ENCODE results near the gene EFNA4.

EFNA4 gene

DNA sequence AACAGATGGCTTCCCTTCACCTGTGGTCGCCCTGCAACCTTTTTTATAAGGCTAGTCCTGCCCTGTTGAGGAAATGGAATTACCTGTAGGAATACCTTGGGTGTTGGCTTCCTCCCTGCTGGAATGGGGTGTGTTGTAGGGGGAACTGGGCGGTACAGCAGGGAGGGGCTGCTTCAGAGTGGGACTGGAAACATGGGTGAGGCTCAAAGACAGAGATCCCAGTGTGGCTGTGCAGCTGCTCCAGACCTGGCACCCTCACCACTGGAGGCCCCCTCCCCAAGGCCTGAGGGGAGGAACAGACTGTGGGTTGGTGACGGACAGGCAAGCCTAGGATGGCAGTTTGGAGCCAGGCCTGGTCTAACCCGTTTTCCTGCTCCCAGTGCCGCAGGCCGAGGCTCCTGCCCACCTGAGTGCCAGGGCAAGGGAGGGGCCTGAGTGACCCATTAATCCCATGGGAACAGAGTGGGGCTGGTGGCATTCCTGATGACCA, 19.6 kb downstream of the EFNA4 start:
- no peak overlapping the region for H3K4me3 ChIP-seq (ENCODE audit: low read depth, low read length)

DNA sequence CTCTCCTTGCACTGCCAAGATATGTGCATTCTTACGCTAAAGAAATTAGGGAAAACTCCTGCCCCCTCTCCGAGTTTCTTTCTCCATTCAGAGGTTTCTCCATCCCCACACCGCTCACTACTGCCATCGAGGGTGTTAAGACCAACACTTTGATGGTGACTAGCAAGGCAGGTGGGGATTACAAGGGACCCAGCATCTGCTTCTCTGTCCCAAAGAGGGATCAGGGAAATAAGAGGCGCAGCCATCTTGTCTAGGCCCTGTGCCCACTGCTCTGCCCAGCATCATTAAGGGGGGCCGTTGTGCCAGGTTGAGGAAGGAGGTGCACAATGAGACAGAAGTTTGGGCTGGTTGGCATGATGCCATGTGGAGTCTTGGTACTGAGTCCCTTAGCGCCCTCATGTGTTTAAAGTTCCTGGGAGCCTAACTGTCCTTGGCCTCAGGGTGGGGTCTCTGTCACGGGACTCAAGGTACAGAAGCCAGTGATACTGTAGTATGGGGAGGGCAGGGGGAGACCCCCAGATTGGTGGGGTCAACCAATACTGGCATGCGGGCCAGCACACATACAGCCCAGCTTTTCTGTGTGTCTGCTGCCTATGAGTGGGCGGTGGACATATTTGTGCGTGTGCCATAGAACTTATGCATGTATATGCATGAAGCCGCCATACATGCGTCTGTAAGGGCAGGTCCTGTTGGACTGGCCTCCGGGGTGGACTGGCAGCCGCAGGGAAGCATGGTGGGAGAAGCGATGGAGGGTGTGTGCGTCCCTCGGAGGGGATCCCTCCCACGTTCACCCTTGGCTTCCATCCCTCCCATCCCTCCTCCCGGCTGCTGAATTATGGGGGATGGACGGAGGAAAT, 20.6 kb downstream of the EFNA4 start:
- H3K4me3 ChIP-seq (ENCODE audit: low read depth, low read length), result peak overlapping the region; percentile 76
- DNase-seq (ENCODE audit: low read depth), result no peak

More for the DNA sequence above, 19.6 kb downstream of the EFNA4 start:
- DNase-seq (ENCODE audit: low read depth), result no peak

DNA sequence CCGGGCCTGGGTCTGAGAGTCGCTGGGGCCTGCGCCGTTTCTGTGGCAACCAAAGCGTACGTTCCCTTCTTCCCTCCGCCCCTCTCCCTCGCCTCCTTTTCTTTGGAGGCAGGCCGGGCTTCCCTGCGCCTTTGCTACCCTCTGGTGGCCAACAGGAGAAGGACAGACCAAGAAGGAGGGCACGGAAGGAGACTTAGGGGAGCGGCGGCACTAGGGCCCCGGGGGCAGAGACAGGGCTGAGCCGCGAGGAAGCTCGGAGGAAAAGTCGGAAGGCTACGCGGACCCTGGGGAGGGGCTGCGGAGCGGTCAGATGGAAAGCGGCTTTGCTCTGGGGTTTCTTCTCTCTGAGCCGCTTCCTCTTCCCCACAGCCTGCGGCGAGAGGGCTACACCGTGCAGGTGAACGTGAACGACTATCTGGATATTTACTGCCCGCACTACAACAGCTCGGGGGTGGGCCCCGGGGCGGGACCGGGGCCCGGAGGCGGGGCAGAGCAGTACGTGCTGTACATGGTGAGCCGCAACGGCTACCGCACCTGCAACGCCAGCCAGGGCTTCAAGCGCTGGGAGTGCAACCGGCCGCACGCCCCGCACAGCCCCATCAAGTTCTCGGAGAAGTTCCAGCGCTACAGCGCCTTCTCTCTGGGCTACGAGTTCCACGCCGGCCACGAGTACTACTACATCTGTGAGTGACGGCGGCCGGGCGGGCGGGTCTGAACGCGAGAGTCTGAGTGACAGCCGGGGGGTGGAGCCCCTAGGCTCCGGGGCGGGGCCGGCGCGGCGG, 21.4 kb downstream of the EFNA4 start:
- peak overlapping the region; percentile 76 for H3K4me3 ChIP-seq (ENCODE audit: low read depth, low read length)
- peak; percentile 71 for DNase-seq (ENCODE audit: low read depth)

DNA sequence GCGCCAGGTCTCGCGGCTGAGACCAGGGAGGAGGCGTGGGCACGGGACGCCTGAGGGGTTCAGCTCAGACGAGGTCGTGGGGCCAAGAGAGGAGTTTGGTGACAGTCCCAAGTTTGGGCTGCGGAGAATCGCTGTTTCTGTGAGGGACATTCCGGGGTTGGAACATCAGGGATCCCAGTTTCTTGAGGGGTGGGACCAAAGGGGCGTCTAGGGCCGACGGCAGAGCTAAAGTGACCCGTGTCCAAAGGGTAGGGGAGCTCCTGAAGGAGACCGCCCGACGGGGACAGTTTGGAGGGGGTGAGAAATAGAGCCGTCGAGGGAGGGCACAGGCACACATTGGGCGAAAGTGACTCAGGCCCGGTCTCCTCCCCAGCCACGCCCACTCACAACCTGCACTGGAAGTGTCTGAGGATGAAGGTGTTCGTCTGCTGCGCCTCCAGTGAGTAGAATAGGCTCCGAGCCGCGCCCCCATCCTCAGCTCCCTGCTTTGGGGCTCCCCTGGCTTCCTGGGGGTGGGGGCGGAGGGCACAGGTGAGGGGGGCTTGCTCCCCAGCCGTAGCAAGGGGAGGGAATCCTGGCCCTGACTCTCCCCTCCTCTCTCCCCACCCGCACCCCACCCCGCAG, 22.1 kb downstream of the EFNA4 start:
- DNase-seq (ENCODE audit: low read depth), result no peak

DNA sequence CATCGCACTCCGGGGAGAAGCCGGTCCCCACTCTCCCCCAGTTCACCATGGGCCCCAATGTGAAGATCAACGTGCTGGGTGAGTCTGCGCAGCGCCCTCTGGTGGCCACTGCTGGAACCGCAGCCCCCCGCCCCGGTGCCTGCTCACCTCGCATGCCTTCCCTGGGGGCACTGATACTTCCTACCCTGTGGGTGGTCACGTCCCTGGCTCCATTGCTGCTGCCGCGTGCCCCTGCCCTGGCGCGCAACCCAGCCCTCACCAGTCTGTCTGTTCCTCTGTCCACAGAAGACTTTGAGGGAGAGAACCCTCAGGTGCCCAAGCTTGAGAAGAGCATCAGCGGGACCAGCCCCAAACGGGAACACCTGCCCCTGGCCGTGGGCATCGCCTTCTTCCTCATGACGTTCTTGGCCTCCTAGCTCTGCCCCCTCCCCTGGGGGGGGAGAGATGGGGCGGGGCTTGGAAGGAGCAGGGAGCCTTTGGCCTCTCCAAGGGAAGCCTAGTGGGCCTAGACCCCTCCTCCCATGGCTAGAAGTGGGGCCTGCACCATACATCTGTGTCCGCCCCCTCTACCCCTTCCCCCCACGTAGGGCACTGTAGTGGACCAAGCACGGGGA, 22.7 kb downstream of the EFNA4 start:
- H3K4me3 ChIP-seq (ENCODE audit: low read depth, low read length), result peak overlapping the region; percentile 76
- no peak for DNase-seq (ENCODE audit: low read depth)

More for the DNA sequence above, 22.1 kb downstream of the EFNA4 start:
- H3K4me3 ChIP-seq (ENCODE audit: low read depth, low read length), result peak overlapping the region; percentile 76

DNA sequence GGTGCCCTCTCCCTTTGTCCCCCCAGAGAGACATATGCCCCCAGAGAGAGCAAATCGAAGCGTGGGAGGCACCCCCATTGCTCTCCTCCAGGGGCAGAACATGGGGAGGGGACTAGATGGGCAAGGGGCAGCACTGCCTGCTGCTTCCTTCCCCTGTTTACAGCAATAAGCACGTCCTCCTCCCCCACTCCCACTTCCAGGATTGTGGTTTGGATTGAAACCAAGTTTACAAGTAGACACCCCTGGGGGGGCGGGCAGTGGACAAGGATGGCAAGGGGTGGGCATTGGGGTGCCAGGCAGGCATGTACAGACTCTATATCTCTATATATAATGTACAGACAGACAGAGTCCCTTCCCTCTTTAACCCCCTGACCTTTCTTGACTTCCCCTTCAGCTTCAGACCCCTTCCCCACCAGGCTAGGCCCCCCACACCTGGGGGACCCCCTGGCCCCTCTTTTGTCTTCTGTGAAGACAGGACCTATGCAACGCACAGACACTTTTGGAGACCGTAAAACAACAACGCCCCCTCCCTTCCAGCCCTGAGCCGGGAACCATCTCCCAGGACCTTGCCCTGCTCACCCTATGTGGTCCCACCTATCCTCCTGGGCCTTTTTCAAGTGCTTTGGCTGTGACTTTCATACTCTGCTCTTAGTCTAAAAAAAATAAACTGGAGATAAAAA, 23.5 kb downstream of the EFNA4 start:
- DNase-seq (ENCODE audit: low read depth), result no peak
- H3K4me3 ChIP-seq (ENCODE audit: low read depth, low read length), result no peak overlapping the region

DNA sequence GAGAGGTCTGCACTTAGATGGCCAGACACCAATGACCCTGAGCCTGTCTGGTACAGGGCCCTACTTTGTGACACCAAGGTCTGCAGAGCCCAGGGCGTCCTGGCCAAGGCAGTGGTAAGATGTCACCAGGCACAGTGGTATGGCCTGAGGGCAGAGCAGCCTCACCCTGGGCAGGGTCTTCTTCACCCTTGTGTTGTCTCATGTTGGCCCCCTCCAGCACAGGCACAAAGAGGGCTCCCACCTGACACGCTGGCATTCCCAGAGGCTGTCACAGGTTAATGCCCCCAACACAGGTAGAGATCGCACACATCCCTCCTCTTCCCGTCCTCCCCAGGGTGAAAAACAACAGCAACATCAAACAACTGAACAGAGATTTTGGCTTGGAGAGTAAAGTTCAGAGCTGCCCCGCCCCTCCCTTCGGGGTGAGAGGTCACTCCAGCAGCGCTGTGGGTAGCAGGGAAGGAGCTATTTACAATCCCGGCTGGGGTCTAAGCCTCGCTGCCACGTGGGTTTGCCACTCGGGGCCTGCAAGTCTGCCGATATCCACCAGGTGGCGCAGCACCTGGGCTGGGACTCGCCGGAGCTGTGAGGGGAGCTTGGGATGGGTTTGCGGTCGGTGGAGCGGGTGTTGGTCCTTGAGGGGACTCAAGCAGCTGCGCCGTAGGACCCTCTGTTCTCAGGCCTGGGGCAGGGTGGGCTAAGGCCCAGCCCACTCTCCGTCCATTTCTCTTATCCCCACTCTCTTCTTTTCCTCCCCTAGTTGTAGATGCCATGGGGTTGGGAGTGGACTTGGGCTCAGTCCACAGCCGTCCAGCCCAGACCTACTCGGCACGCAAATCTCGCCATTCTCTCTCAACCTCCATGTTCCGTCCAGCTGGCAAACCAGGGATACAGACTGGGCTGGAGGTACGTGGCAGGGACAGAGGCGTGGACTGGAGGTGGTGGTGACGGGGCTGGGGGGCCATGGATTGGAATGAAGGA, 27.8 kb downstream of the EFNA4 start:
- DNase-seq (ENCODE audit: low read depth), result no peak
- no peak overlapping the region for H3K4me3 ChIP-seq (ENCODE audit: low read depth, low read length)

DNA sequence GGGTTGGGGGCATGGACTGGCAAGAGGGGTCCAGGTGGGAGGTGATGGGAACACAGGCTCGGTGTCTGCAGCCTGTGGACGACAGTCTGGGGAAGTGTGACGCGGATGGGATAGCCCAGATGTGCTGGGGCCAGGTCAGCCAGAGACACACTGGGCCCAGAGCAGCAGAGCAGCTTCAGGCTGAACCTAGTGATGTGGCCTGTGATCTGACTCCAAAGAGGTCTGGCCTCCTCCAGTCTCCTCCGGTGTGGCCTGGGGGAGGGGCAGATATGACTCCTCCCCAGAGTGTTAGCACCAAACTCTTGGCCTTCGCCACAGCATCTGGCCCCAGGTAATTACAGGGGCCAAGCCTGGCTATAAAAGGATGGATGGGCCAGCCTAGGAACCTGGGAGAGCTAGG, 28.6 kb downstream of the EFNA4 start:
- no peak overlapping the region for H3K4me3 ChIP-seq (ENCODE audit: low read depth, low read length)
- DNase-seq (ENCODE audit: low read depth), result no peak

DNA sequence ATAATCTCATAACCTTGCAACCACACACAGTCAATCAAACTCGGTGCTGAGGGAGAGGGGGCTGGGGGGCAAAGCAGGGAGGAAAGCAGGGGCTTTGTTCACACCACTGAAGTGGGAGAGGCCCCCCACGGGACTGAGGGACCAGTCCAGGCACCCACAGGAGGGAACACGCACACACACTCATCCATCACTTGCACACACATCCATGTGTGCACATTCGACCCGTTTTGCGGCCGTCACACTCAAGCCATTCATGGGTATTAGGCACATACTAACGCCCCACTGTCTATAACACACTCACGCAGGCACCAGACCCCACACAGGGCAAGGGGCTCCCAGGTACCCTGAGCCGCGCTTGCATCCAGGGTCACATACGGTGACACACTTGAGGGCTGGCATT, 29.1 kb downstream of the EFNA4 start:
- DNase-seq (ENCODE audit: low read depth), result no peak
- H3K4me3 ChIP-seq (ENCODE audit: low read depth, low read length), result no peak overlapping the region

DNA sequence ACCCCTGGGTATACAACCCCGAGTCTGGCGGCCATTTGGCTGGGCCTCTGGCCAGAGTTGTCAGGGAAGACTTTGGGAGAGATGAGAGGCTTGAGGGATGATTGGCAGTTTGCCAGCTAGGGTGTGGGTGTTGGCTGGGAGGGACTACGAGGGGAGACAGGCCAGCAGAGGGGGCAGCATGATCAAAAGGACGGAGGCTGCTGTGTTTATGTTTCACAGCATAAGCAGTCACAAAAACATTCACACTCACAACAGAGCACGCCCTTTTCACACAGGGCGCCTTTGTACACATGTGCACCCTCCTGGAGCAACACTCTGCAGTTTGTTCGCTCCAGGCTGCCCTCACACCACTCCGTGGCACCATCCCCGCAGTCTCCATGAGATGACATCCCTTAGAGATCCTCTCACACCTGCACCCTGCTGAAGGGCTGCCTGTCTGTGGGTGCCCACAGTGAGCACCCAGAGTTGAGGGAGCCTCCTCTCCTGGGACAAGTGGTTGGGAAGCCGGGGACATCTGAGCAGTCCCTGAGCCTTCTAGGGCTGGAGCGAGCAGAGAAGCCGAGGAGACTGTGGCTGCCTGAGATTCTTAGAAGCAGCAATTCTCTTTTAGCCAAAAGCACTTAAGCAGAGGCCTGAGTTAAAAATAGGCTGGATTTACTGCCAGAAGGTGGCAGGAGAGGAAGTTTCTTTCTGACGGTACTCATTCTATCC, 30.5 kb downstream of the EFNA4 start:
- DNase-seq (ENCODE audit: low read depth), result no peak
- H3K4me3 ChIP-seq (ENCODE audit: low read depth, low read length), result no peak overlapping the region

DNA sequence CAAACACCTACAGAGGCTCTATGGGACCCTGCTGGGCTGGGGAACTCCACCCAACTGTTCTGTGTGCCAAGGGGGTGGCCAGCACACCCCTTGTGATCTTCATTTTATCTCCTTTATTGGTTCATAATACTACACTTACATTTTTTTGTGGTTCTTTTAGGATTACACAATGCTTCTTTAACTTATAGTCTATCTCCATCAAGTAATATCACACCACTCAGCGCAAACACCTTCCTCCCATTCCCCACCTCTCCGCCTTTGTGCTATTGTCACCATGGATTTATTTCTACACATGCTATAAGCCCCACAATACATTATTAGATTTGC, 31.0 kb downstream of the EFNA4 start:
- DNase-seq (ENCODE audit: low read depth), result no peak
- no peak overlapping the region for H3K4me3 ChIP-seq (ENCODE audit: low read depth, low read length)

DNA sequence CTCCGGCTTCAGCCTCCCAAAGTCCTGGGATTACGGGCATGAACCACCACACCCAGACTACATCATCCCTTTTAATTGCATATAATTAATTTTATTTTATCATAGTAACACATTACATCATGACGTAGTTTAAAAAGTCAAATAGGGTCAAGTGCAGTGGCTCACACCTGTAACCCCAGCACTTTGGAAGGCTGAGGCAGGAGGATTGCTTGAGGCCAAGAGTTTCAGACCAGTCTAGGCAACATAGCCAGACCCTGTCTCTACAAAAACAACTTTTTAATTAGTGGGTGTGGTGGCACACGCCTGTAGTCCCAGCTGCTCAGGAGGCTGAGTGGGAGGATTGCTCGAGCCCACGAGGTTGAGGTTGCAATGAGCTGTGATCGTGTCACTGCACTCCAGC, 35.8 kb downstream of the EFNA4 start:
- no peak for DNase-seq (ENCODE audit: low read depth)
- H3K4me3 ChIP-seq (ENCODE audit: low read depth, low read length), result no peak overlapping the region

DNA sequence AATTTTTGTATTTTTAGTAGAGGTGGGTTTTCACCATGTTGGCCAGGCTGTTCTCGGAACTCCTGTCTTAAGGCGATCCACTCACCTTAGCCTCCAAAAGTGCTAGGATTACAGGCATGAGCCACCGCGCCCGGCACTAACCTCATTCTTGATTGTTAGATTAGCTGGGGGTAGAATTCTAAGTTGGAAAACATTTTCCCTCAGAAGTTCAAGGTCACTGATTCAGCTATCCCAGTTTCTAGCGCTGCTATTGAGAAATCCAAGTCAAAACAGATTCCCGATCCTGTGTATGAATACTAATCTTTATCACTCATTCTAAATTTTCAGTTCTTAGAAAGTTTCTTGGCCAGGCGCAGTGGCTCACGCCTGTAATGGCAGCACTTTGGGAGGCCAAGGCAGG, 39.8 kb downstream of the EFNA4 start:
- DNase-seq (ENCODE audit: low read depth), result no peak
- H3K4me3 ChIP-seq (ENCODE audit: low read depth, low read length), result no peak overlapping the region

DNA sequence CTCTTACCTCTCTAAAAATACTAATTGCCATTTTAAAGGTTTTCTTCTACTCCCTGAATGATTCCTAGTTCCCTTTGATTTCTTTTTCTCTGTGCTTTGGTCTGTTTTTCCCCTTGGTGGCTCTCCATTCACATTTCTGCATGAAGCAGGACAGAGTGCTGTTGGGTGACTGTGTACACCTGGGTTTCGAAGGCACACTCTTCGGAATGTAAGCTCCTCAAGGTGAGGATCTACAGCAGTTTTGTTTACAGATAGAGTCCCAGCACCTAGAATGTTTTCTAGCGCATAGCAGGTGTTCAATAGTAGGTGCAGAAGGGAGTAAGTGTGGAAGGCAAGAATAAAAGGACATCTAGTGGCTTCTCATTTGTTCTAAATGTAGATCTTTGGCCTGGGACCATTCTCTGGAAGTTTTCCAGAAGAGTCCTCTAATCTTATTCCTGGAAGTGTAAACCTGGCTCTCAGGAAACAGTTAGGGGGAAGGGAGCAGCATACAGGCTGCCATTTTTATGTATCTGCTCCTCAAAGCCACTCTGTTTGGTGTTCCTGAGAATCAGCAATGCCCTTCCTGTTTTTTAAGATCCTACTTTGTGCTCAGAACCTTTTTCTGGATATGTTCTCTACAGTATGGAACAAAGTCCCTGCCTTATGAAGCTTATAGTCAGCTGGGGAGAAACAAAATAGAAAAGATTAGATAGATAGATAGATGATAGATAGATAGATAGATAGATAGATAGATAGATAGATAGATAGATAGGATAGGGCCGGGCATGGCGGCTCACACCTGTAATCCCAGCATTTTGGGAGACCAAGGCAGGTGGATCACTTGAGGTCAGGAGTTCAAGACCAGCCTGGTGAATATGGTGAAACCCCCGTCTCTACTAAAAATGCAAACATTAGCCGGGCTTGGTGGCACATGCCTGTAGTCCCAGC, 41.3 kb downstream of the EFNA4 start:
- no peak for DNase-seq (ENCODE audit: low read depth)
- H3K4me3 ChIP-seq (ENCODE audit: low read depth, low read length), result no peak overlapping the region

DNA sequence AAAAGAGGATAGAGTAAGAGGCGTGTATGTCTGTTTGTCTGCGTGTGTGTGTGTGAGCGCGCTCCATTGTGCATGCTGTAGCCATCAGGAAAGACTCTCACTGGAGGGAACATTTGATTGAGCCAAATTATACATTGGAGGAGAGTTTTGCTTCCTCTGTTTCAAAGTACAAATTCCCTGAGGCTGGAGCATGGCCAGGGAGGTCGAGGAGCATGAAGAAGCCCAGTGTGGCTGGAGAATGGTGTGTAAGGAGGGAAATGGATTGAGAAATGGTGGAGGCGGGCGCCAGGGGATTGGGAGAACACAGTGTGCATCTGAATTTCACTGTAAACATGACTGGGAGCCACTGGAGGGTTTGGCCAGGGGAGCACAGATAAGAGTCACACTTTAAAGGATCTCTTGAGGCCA, 42.1 kb downstream of the EFNA4 start:
- H3K4me3 ChIP-seq (ENCODE audit: low read depth, low read length), result no peak overlapping the region
- DNase-seq (ENCODE audit: low read depth), result peak; percentile 45

DNA sequence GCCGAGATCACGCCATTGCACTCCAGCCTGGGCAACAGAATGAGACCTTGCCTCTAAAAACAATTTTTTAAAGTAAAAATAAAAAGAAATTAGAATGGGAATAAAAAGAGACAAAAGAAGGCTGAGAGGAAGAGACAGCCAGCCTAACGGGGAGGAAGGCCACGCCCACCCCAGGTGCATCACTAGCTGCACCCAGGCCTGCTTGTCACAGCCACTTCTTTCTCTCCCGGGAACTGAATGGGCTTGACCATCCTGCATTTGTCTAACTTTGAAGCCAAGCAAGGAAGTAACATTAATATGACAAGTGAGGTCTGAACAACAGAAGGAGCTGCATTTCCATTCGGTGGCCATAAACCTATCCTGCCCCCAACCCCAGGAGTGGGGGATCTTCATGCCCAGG, 43.3 kb downstream of the EFNA4 start:
- no peak for DNase-seq (ENCODE audit: low read depth)

More for the DNA sequence above, 43.3 kb downstream of the EFNA4 start:
- no peak overlapping the region for H3K4me3 ChIP-seq (ENCODE audit: low read depth, low read length)
